ENCODE data around the gene SHROOM3.

SHROOM3 gene

GRCh38 chr4:76540486-76540885 lies 105.5 kb downstream of the SHROOM3 start:
- no peak for DNase-seq (ENCODE audit: low read depth in 3 of 3)

GRCh38 chr4:76543378-76543777 lies 108.3 kb downstream of the SHROOM3 start:
- no peak for DNase-seq (ENCODE audit: low read depth in 3 of 3)

- no peak for DNase-seq (ENCODE audit: low read depth in 3 of 3)
These were observed 109.7 kb downstream of the SHROOM3 start for GRCh38 chr4:76544725-76545124.

- DNase-seq (ENCODE audit: low read depth in 3 of 3): no peak
These were observed 110.3 kb downstream of the SHROOM3 start for GRCh38 chr4:76545226-76545884.

GRCh38 chr4:76546327-76546726 lies 111.3 kb downstream of the SHROOM3 start:
- DNase-seq (ENCODE audit: low read depth in 3 of 3): no peak

GRCh38 chr4:76546759-76547742 lies 112.0 kb downstream of the SHROOM3 start:
- DNase-seq (ENCODE audit: low read depth in 3 of 3): no peak

- DNase-seq (ENCODE audit: low read depth in 3 of 3): no peak
These were observed 113.7 kb downstream of the SHROOM3 start for GRCh38 chr4:76548704-76549103.

GRCh38 chr4:76549765-76550164 lies 114.7 kb downstream of the SHROOM3 start:
- DNase-seq (ENCODE audit: low read depth in 3 of 3): no peak

- DNase-seq (ENCODE audit: low read depth in 3 of 3): no peak
These were observed 116.1 kb downstream of the SHROOM3 start for GRCh38 chr4:76550966-76551780.

- DNase-seq (ENCODE audit: low read depth in 3 of 3): no peak
These were observed 119.6 kb downstream of the SHROOM3 start for GRCh38 chr4:76554630-76555029.

GRCh38 chr4:76556452-76556851 lies 121.4 kb downstream of the SHROOM3 start:
- DNase-seq (ENCODE audit: low read depth in 3 of 3): no peak

GRCh38 chr4:76558396-76559235 lies 123.6 kb downstream of the SHROOM3 start:
- no peak for DNase-seq (ENCODE audit: low read depth in 3 of 3)

GRCh38 chr4:76559236-76560071 lies 124.4 kb downstream of the SHROOM3 start:
- DNase-seq (ENCODE audit: low read depth in 3 of 3): no peak

GRCh38 chr4:76562161-76562560 lies 127.1 kb downstream of the SHROOM3 start:
- DNase-seq (ENCODE audit: low read depth in 3 of 3): no peak

GRCh38 chr4:76562836-76563453 lies 127.9 kb downstream of the SHROOM3 start:
- DNase-seq (ENCODE audit: low read depth in 3 of 3): no peak

GRCh38 chr4:76563454-76564122 lies 128.6 kb downstream of the SHROOM3 start:
- DNase-seq (ENCODE audit: low read depth in 3 of 3): no peak

GRCh38 chr4:76564123-76564915 lies 129.3 kb downstream of the SHROOM3 start:
- DNase-seq (ENCODE audit: low read depth in 3 of 3): no peak

GRCh38 chr4:76568262-76568661 lies 133.2 kb downstream of the SHROOM3 start:
- no peak for DNase-seq (ENCODE audit: low read depth in 3 of 3)

Data from stimulated activated CD4-positive, alpha-beta T cell treated with anti-CD3 and anti-CD28 coated beads, TNF-alpha, amount 100 ng/mL, for 48 hours (primary cell).